Natural killer cell (primary cell): ENCODE data around the gene THBD. TPM values are rescaled to one million over a fixed set of nuclear protein-coding genes. Genes with fewer than 3 reads are reported as not detected.

Experiments
- ATAC-seq, 3 donors: fragments of 150-1000 bp in 2 of 3; fragments of 200-7000 bp in 1 of 3; cut with Tn5 transposase; 1 replicate in 1 of 3; 2 replicates in 2 of 3; pipeline ENCODE4 v1.10.0; 2021; ENCODE audit warnings: mild to moderate bottlenecking in 2 of 3, moderate library complexity in 2 of 3
- DNase-seq, 2 donors: peaks; one replicate each; pipeline versions ENCODE4 v3.0.0 to v3.0.0-alpha.2; 2013 to 2021; ENCODE audit warnings: mixed read lengths in 1 of 2
- H3K27ac ChIP-seq: one replicate; pipeline ENCODE4 v1.5.1; 2013; ENCODE audit warnings: mild to moderate bottlenecking, low read length
- H3K27me3 ChIP-seq: one replicate; pipeline ENCODE4 v1.6.1; 2013; ENCODE audit warnings: low read length; ENCODE audit not compliant: control insufficient read depth, insufficient read depth
- H3K36me3 ChIP-seq: one replicate; pipeline ENCODE4 v1.6.1; 2013; ENCODE audit warnings: low read length; ENCODE audit not compliant: control insufficient read depth, insufficient read depth
- H3K4me1 ChIP-seq: one replicate; pipeline ENCODE4 v1.6.1; 2013; ENCODE audit warnings: low read length; ENCODE audit not compliant: control insufficient read depth, insufficient read depth
- H3K4me3 ChIP-seq: one replicate; pipeline ENCODE4 v1.5.1; 2013; ENCODE audit warnings: low read length
- H3K9me3 ChIP-seq: one replicate; pipeline ENCODE4 v1.6.1; 2013; ENCODE audit warnings: low read length; ENCODE audit not compliant: control insufficient read depth, insufficient read depth
- H3K27ac Mint-ChIP-seq, 2 donors: one replicate each; pipeline ENCODE4 v1.8.0; 2022; ENCODE audit warnings: mild to moderate bottlenecking in 2 of 2, mixed read lengths in 2 of 2, moderate library complexity in 1 of 2
- H3K27me3 Mint-ChIP-seq, 2 donors: one replicate each; pipeline ENCODE4 v1.8.0; 2022; ENCODE audit warnings: low read depth in 2 of 2, mixed read lengths in 2 of 2
- H3K36me3 Mint-ChIP-seq: one replicate; pipeline ENCODE4 v1.8.0; 2022; ENCODE audit warnings: mixed read lengths
- H3K4me1 Mint-ChIP-seq, 2 donors: one replicate each; pipeline ENCODE4 v1.8.0; 2022; ENCODE audit warnings: mixed read lengths in 2 of 2
- H3K4me3 Mint-ChIP-seq: one replicate; pipeline ENCODE4 v1.8.0; 2022; ENCODE audit warnings: mild to moderate bottlenecking, moderate library complexity, mixed read lengths
- H3K9me3 Mint-ChIP-seq, 2 donors: one replicate each; pipeline ENCODE4 v1.8.0; 2022; ENCODE audit warnings: mixed read lengths in 2 of 2
- CTCF ChIP-seq: fragments of 200-600 bp; IDR thresholded peaks from one replicate; pipeline ENCODE4 v1.8.0; 2022; ENCODE audit warnings: antibody characterized with exemption
- WGBS: methylation state at CpG from one replicate; pipeline ENCODE4 v1.1.7; 2013; ENCODE audit warnings: missing lambda C conversion rate; ENCODE audit not compliant: insufficient coverage; 5-methylcytosine and 5-hydroxymethylcytosine counted together
- intact Hi-C: fragments of 100-400 bp; cut with micrococcal nuclease; formaldehyde crosslinking; loops from one replicate; pipeline ENCODE4 v1.14.2; 2022
- total RNA-seq, 4 donors: library from RNA; stranded (reverse); fragments of 120-200 nt in 1 of 4; gene quantifications; one replicate each; pipeline versions ENCODE4 v1.2.3 to v1.2.4, GENCODE V29; 2013 to 2022

THBD gene
- total RNA-seq, 3 donors from 2014 or later (not counting 1 experiment from before 2014, with no cell fraction given), result 2.1 to 2.8 (median 2.1) TPM

GRCh38 chr20:23000232-23000947 lies 49.1 kb downstream of the THBD start:
- H3K9me3 ChIP-seq, result no peaks in the 10 kb centered on the region
- 81% methylated on average over 5 of the region's 6 CpGs for WGBS
- no peaks in the 10 kb centered on the region for H3K36me3 Mint-ChIP-seq
- no peaks in the 10 kb centered on the region for H3K27me3 Mint-ChIP-seq
- no peaks in the 10 kb centered on the region for H3K4me1 ChIP-seq
- intact Hi-C loops, result no loop called here
- H3K9me3 Mint-ChIP-seq, result no peaks in the 10 kb centered on the region
- H3K4me1 Mint-ChIP-seq, result no peaks in the 10 kb centered on the region
- H3K27ac Mint-ChIP-seq, result no peak overlapping the region
- no peaks in the 10 kb centered on the region for H3K36me3 ChIP-seq
- TF ChIP-seq CTCF, result no peak
- H3K4me3 ChIP-seq, result no peak overlapping the region
- ATAC-seq, result no peak
- no peak overlapping the region for H3K4me3 Mint-ChIP-seq
- H3K27ac ChIP-seq, result no peak overlapping the region
- H3K27me3 ChIP-seq, result no peaks in the 10 kb centered on the region
- no peak for DNase-seq

- ATAC-seq (no peak), DNase-seq (no peak)
- no peak overlapping the region for H3K27ac ChIP-seq
- no peaks in the 10 kb centered on the region for H3K27me3 ChIP-seq
- H3K9me3 ChIP-seq, result no peaks in the 10 kb centered on the region
- no peaks in the 10 kb centered on the region for H3K4me1 ChIP-seq
- 74% methylated on average over 4 of the region's 4 CpGs for WGBS
- no peaks in the 10 kb centered on the region for H3K36me3 ChIP-seq
- H3K27me3 Mint-ChIP-seq, result no peaks in the 10 kb centered on the region
- TF ChIP-seq CTCF, result no peak
- no peaks in the 10 kb centered on the region for H3K4me1 Mint-ChIP-seq
- H3K36me3 Mint-ChIP-seq, result no peaks in the 10 kb centered on the region
- H3K27ac Mint-ChIP-seq, result no peak overlapping the region
- no peak overlapping the region for H3K4me3 ChIP-seq
- no peak overlapping the region for H3K4me3 Mint-ChIP-seq
- intact Hi-C loops, result no loop called here
- no peaks in the 10 kb centered on the region for H3K9me3 Mint-ChIP-seq
Observed at GRCh38 chr20:22999756-23000155, 49.7 kb downstream of the THBD start.

GRCh38 chr20:22998476-22998875 lies 51.0 kb downstream of the THBD start:
- Histone ChIP-seq H3K27ac (no peak overlapping the region), H3K4me3 (no peak overlapping the region), H3K9me3 (no peaks in the 10 kb centered on the region), H3K36me3 (no peaks in the 10 kb centered on the region), H3K4me1 (no peaks in the 10 kb centered on the region), H3K27me3 (no peaks in the 10 kb centered on the region)
- Mint-ChIP-seq H3K9me3 (no peaks in the 10 kb centered on the region), H3K27me3 (no peaks in the 10 kb centered on the region), H3K4me1 (no peaks in the 10 kb centered on the region), H3K27ac (no peak overlapping the region), H3K4me3 (no peak overlapping the region), H3K36me3 (no peaks in the 10 kb centered on the region)
- no peak for ATAC-seq
- TF ChIP-seq CTCF, result no peak
- 69% methylated on average over 1 of the region's 2 CpGs for WGBS
- intact Hi-C loops, result no loop called here
- no peak for DNase-seq

GRCh38 chr20:22995923-22996322 lies 53.5 kb downstream of the THBD start:
- H3K27me3 ChIP-seq, result no peaks in the 10 kb centered on the region
- no peak overlapping the region for H3K4me3 Mint-ChIP-seq
- no peaks in the 10 kb centered on the region for H3K4me1 Mint-ChIP-seq
- DNase-seq, result no peak
- no peak overlapping the region for H3K27ac Mint-ChIP-seq
- no peak for TF ChIP-seq CTCF
- H3K4me1 ChIP-seq, result no peaks in the 10 kb centered on the region
- intact Hi-C loops, result no loop called here
- no peaks in the 10 kb centered on the region for H3K36me3 ChIP-seq
- WGBS, result 77% methylated on average over 1 of the region's 1 CpG
- H3K9me3 Mint-ChIP-seq, result no peaks in the 10 kb centered on the region
- H3K4me3 ChIP-seq, result no peak overlapping the region
- no peaks in the 10 kb centered on the region for H3K36me3 Mint-ChIP-seq
- H3K27ac ChIP-seq, result no peak overlapping the region
- H3K27me3 Mint-ChIP-seq, result peaks cover under 1 to 3% of the 10 kb centered on the region in 2 donors
- no peaks in the 10 kb centered on the region for H3K9me3 ChIP-seq
- no peak for ATAC-seq
